ENCODE data around the gene CYFIP2. TPM values are rescaled to one million over a fixed set of nuclear protein-coding genes. Genes with fewer than 3 reads are reported as not detected.

CYFIP2 gene
- total RNA-seq, 1 experiment from 2014 or later: 95.3 TPM

- CTCF ChIA-PET: interaction anchor here (0.5 to 2.6 kb wide), 39 partner anchors 8 to 417 kb away, joined by 3 to 35 read pairs (median 4); partner anchors contain the start of genes LSM11 and MED7
- Mint-ChIP-seq H3K36me3 (peaks cover 69% of the 10 kb centered on the region), H3K9me3 (no peaks in the 10 kb centered on the region), H3K27me3 (ENCODE audit: low read depth) (no peaks in the 10 kb centered on the region), H3K4me1 (no peaks in the 10 kb centered on the region), H3K27ac (no peak overlapping the region), H3K4me3 (no peak overlapping the region)
- TF ChIP-seq CTCF (IDR thresholded peaks at IDR 0.05): peak; percentile 76
- TF ChIP-seq ZNF317 (CRISPR knock-in tag; IDR thresholded peaks at IDR 0.05; ENCODE audit: borderline replicate concordance, low read depth): no peak
- DNase-seq (ENCODE audit: low spot score) (peak; percentile 45), ATAC-seq (peak; percentile 98)
- POLR2A ChIA-PET: no interaction called here
Measured at GRCh38 chr5:157328277-157328912, 62.5 kb downstream of the CYFIP2 start.

GRCh38 chr5:157331807-157332206 lies 65.9 kb downstream of the CYFIP2 start:
- peaks cover 54% of the 10 kb centered on the region for H3K36me3 Mint-ChIP-seq
- ATAC-seq: no peak
- no peaks in the 10 kb centered on the region for H3K27me3 Mint-ChIP-seq (ENCODE audit: low read depth)
- H3K27ac Mint-ChIP-seq: no peak overlapping the region
- no peaks in the 10 kb centered on the region for H3K9me3 Mint-ChIP-seq
- POLR2A ChIA-PET: no interaction called here
- no peaks in the 10 kb centered on the region for H3K4me1 Mint-ChIP-seq
- no peak overlapping the region for H3K4me3 Mint-ChIP-seq
- TF ChIP-seq IRF2 (CRISPR knock-in tag; IDR thresholded peaks at IDR 0.05; ENCODE audit: borderline replicate concordance, low read depth) (no peak), SOX15 (CRISPR knock-in tag; IDR thresholded peaks at IDR 0.05) (no peak), NFATC4 (CRISPR knock-in tag; IDR thresholded peaks at IDR 0.05) (no peak), TCF7 (CRISPR knock-in tag; IDR thresholded peaks at IDR 0.05; ENCODE audit: low read depth) (no peak), ZNF317 (CRISPR knock-in tag; IDR thresholded peaks at IDR 0.05; ENCODE audit: borderline replicate concordance, low read depth) (no peak), FOXK1 (CRISPR knock-in tag; IDR thresholded peaks at IDR 0.05) (no peak), NR1H2 (CRISPR knock-in tag; IDR thresholded peaks at IDR 0.05) (no peak), TEAD4 (CRISPR knock-in tag; IDR thresholded peaks at IDR 0.05) (no peak)
- no peak for DNase-seq (ENCODE audit: low spot score)
- CTCF ChIA-PET: no interaction called here

GRCh38 chr5:157335534-157336422 lies 69.9 kb downstream of the CYFIP2 start:
- ChIA-PET POLR2A (no interaction called here), CTCF (interaction anchor here (0.9 to 2.3 kb wide), 6 partner anchors 8 to 136 kb away, joined by 3 to 13 read pairs (median 8); no protein-coding TSS in a partner anchor)
- no peak for TF ChIP-seq MLX (CRISPR knock-in tag; IDR thresholded peaks at IDR 0.05)
- TF ChIP-seq ZNF512 (CRISPR knock-in tag; IDR thresholded peaks at IDR 0.05; ENCODE audit: borderline replicate concordance): no peak
- no peak for TF ChIP-seq ZNF121 (CRISPR knock-in tag; IDR thresholded peaks at IDR 0.05)
- no peak for TF ChIP-seq FOXJ3 (CRISPR knock-in tag; IDR thresholded peaks at IDR 0.05; ENCODE audit: borderline replicate concordance)
- TF ChIP-seq ZNF317 (CRISPR knock-in tag; IDR thresholded peaks at IDR 0.05; ENCODE audit: borderline replicate concordance, low read depth): no peak
- no peak for TF ChIP-seq USF1 (CRISPR knock-in tag; IDR thresholded peaks at IDR 0.05)
- TF ChIP-seq E2F4 (CRISPR knock-in tag; IDR thresholded peaks at IDR 0.05; ENCODE audit: borderline replicate concordance, low read depth): no peak
- TF ChIP-seq CBFB (CRISPR knock-in tag; IDR thresholded peaks at IDR 0.05; ENCODE audit: low read depth): no peak
- TF ChIP-seq STAT6 (CRISPR knock-in tag; conservative IDR thresholded peaks at IDR 0.05; ENCODE audit: low read depth): no peak
- no peak overlapping the region for H3K27ac Mint-ChIP-seq
- ATAC-seq: no peak
- no peak for DNase-seq (ENCODE audit: low spot score)
- H3K27me3 Mint-ChIP-seq (ENCODE audit: low read depth): no peaks in the 10 kb centered on the region
- no peaks in the 10 kb centered on the region for H3K4me1 Mint-ChIP-seq
- no peak overlapping the region for H3K4me3 Mint-ChIP-seq
- H3K9me3 Mint-ChIP-seq: no peaks in the 10 kb centered on the region
- H3K36me3 Mint-ChIP-seq: peaks cover 47% of the 10 kb centered on the region

Data from WTC11 (cell line).